IMR-90 (cell line): Measurements from ENCODE around the gene CARD14. TPM values are rescaled to one million over a fixed set of nuclear protein-coding genes. Genes with fewer than 3 reads are reported as not detected.

Experiments used
- ATAC-seq: fragments of 200-7000 bp; cut with Tn5 transposase; 2 replicates; pipeline ENCODE4 v1.9.1; 2020; ENCODE audit warnings: low read depth, mild to moderate bottlenecking, moderate library complexity
- BruUV-seq: library from RNA; stranded (reverse); fragments of 400-500 nt; replicated peaks from 2 replicates; lab custom pipeline; 2021; lab: Mats Ljungman, UMichigan
- CTCF ChIA-PET: fragments of 300-600 bp; formaldehyde crosslinking; extraction: SDS; loops from one replicate; lab custom pipeline; 2021; ENCODE audit warnings: antibody characterized with exemption; lab: Yijun Ruan, JAX
- POLR2A ChIA-PET: fragments of 300-600 bp; sonication (Branson Sonifier 250); formaldehyde crosslinking; loops from one replicate; lab custom pipeline; 2022; ENCODE audit warnings: antibody characterized with exemption; ENCODE audit not compliant: unreplicated experiment; lab: Charles Lee
- DNase-seq: peaks from one replicate; pipeline ENCODE4 v3.0.0; 2013
- H2AFZ ChIP-seq: replicated peaks from 2 replicates; pipeline ENCODE3; 2013; ENCODE audit warnings: low read length, mild to moderate bottlenecking; ENCODE audit not compliant: poor library complexity
- H2AK5ac ChIP-seq: 2 replicates; pipeline ENCODE4 v1.6.1; 2013; ENCODE audit warnings: low read depth, low read length, inconsistent platforms
- H2AK9ac ChIP-seq: replicated peaks from 2 replicates; pipeline ENCODE3; 2013; ENCODE audit warnings: mild to moderate bottlenecking, low read depth, low read length, moderate library complexity; ENCODE audit not compliant: poor library complexity
- H2BK120ac ChIP-seq: 2 replicates; pipeline ENCODE4 v1.6.1; 2013; ENCODE audit warnings: low read depth, low read length, inconsistent platforms
- H2BK15ac ChIP-seq: 3 replicates; pipeline ENCODE4 v1.6.1; 2013; ENCODE audit warnings: low read depth, low read length, inconsistent platforms
- H2BK20ac ChIP-seq: 2 replicates; pipeline ENCODE4 v1.6.1; 2013; ENCODE audit warnings: low read depth, mild to moderate bottlenecking, inconsistent platforms, low read length, moderate library complexity
- H2BK5ac ChIP-seq: 2 replicates; pipeline ENCODE4 v1.6.1; 2013; ENCODE audit warnings: mild to moderate bottlenecking, low read depth, low read length, inconsistent platforms; ENCODE audit not compliant: poor library complexity, severe bottlenecking
- H3K14ac ChIP-seq: replicated peaks from 2 replicates; pipeline ENCODE4 v1.6.1; 2013; ENCODE audit warnings: low read depth, low read length, inconsistent platforms
- H3K18ac ChIP-seq: 2 replicates; pipeline ENCODE4 v1.6.1; 2013; ENCODE audit warnings: low read depth, low read length, control low read depth
- H3K23ac ChIP-seq: 2 replicates; pipeline ENCODE4 v1.6.1; 2013; ENCODE audit warnings: low read depth, low read length, inconsistent platforms
- H3K27ac ChIP-seq: 2 replicates; pipeline ENCODE4 v1.5.1; 2013; ENCODE audit warnings: mild to moderate bottlenecking, control low read depth, low read length; ENCODE audit not compliant: insufficient read depth
- H3K27me3 ChIP-seq: 2 replicates; pipeline ENCODE4 v1.6.1; 2013; ENCODE audit warnings: low read length; ENCODE audit not compliant: control insufficient read depth, insufficient read depth
- H3K36me3 ChIP-seq: 2 replicates; pipeline ENCODE4 v1.6.1; 2013; ENCODE audit warnings: low read length, mixed read lengths; ENCODE audit not compliant: control insufficient read depth, insufficient read depth
- H3K4ac ChIP-seq: 2 replicates; pipeline ENCODE4 v1.6.1; 2013; ENCODE audit warnings: low read depth, low read length, inconsistent platforms
- H3K4me1 ChIP-seq: 2 replicates; pipeline ENCODE4 v1.6.1; 2013; ENCODE audit warnings: low read length, mixed read lengths; ENCODE audit not compliant: control insufficient read depth, insufficient read depth
- H3K4me2 ChIP-seq: 2 replicates; pipeline ENCODE4 v1.6.1; 2013; ENCODE audit warnings: low read depth, mild to moderate bottlenecking, control low read depth, low read length, moderate library complexity
- H3K4me3 ChIP-seq: 2 replicates; pipeline ENCODE4 v1.5.1; 2013; ENCODE audit warnings: low read depth, mild to moderate bottlenecking, control low read depth, low read length, moderate library complexity; ENCODE audit not compliant: insufficient read depth
- H3K56ac ChIP-seq: 2 replicates; pipeline ENCODE4 v1.6.1; 2013; ENCODE audit warnings: low read length, inconsistent platforms; ENCODE audit not compliant: insufficient read depth; ENCODE audit errors: extremely low read depth
- H3K79me1 ChIP-seq, 2 experiments: 2 replicates each; pipeline ENCODE4 v1.6.1; 2013; ENCODE audit warnings: low read length in 2 of 2, inconsistent platforms in 1 of 2, low read depth in 1 of 2
- H3K9ac ChIP-seq: 2 replicates; pipeline ENCODE4 v1.6.1; 2013; ENCODE audit warnings: low read depth, low read length, control low read depth
- H3K9me1 ChIP-seq: 2 replicates; pipeline ENCODE4 v1.6.1; 2013; ENCODE audit warnings: low read length, inconsistent platforms; ENCODE audit not compliant: insufficient read depth
- H3K9me3 ChIP-seq: 2 replicates; pipeline ENCODE4 v1.6.1; 2013; ENCODE audit warnings: low read length; ENCODE audit not compliant: control insufficient read depth, insufficient read depth
- H4K20me1 ChIP-seq: 2 replicates; pipeline ENCODE4 v1.6.1; 2013; ENCODE audit warnings: low read length, inconsistent platforms; ENCODE audit not compliant: insufficient read depth
- H4K5ac ChIP-seq: 2 replicates; pipeline ENCODE4 v1.6.1; 2013; ENCODE audit warnings: mild to moderate bottlenecking, low read depth, low read length, control low read depth
- H4K8ac ChIP-seq, 2 experiments: 2 replicates each; pipeline ENCODE4 v1.6.1; 2013; ENCODE audit warnings: low read depth in 2 of 2, low read length in 2 of 2, control low read depth in 1 of 2, inconsistent platforms in 1 of 2
- H4K91ac ChIP-seq: 2 replicates; pipeline ENCODE4 v1.6.1; 2013; ENCODE audit warnings: low read depth, low read length, inconsistent platforms; ENCODE audit not compliant: insufficient read depth
- CEBPB ChIP-seq: IDR thresholded peaks from 2 replicates; pipeline ENCODE4 v1.6.1; 2012; ENCODE audit warnings: low read depth, low read length, improper control_type of control experiment
- CHD1 ChIP-seq: IDR thresholded peaks from 2 replicates; pipeline ENCODE4 v1.6.1; 2012; ENCODE audit warnings: low read depth, low read length, improper control_type of control experiment
- MAFK ChIP-seq: IDR thresholded peaks from 2 replicates; pipeline ENCODE4 v1.6.1; 2012; ENCODE audit warnings: low read depth, low read length, improper control_type of control experiment
- MAZ ChIP-seq: IDR thresholded peaks from 2 replicates; pipeline ENCODE4 v1.6.1; 2012; ENCODE audit warnings: low read depth, mild to moderate bottlenecking, low read length, improper control_type of control experiment, moderate library complexity, borderline replicate concordance
- NFE2L2 ChIP-seq: fragments of 150-350 bp; IDR thresholded peaks from 2 replicates; pipeline ENCODE4 v1.6.1; 2016; ENCODE audit warnings: low read depth, mild to moderate bottlenecking, low read length
- USF2 ChIP-seq: fragments of 150-350 bp; IDR thresholded peaks from 2 replicates; pipeline ENCODE4 v1.6.1; 2017; ENCODE audit warnings: mild to moderate bottlenecking, antibody characterized with exemption, low read length, low read depth
- WGBS, 2 experiments: methylation state at CpG; one replicate each; pipeline versions ENCODE4 v1.1.5 to v1.1.7; 2013; ENCODE audit warnings: missing lambda C conversion rate in 2 of 2; ENCODE audit not compliant: insufficient read length in 1 of 2; ENCODE audit errors: extremely low coverage in 2 of 2; 5-methylcytosine and 5-hydroxymethylcytosine counted together
- dilution Hi-C: fragments of 300-500 bp; cut with HindIII; formaldehyde crosslinking; loops from one replicate; pipeline ENCODE4 v1.14.3; 2018; ENCODE audit warnings: low sequenced_read_pairs; ENCODE audit not compliant: unreplicated experiment
- in situ Hi-C: fragments of 300-500 bp; cut with MboI; formaldehyde crosslinking; loops from 3 replicates; pipeline ENCODE4 v1.14.3; 2019; ENCODE audit warnings: low sequenced_read_pairs, inconsistent platforms, mixed read lengths
- intact Hi-C: fragments of 100-400 bp; cut with micrococcal nuclease; formaldehyde crosslinking; loops from 2 replicates; pipeline ENCODE4 v1.10.0; 2022
- polyA plus RNA-seq, 3 experiments: library from polyadenylated mRNA; depleted of rRNA; stranded (reverse); fragments of >200 nt; gene quantifications; 2 replicates each; pipeline ENCODE4 v1.2.3, GENCODE V29; 2012; ENCODE audit warnings: low replicate concordance in 1 of 3
- total RNA-seq: library from RNA; depleted of rRNA; stranded (reverse); fragments of >200 nt; gene quantifications from 2 replicates; pipeline ENCODE4 v1.2.3, GENCODE V29; 2012

CARD14 gene
- total and polyA plus RNA-seq, 2 of the 4 experiments (the other 2 are of a cell fraction), result not detected

- BruUV-seq, result no TSS peak
- WGBS, 2 experiments, result 40% methylated on average over 13 of the region's 29 CpGs; no CpG with 5 or more reads in 1 of the 2 experiments
- Histone ChIP-seq H2BK15ac (no peak overlapping the region), H4K91ac (no peak overlapping the region), H3K4me2 (no peak overlapping the region), H2AK9ac (no peak overlapping the region), H3K27me3 (peaks cover 25% of the 10 kb centered on the region), H3K9ac (no peak overlapping the region), H2AK5ac (no peak overlapping the region), H4K5ac (no peak overlapping the region), H2AFZ (peak overlapping the region; percentile 63), H2BK20ac (no peak overlapping the region), H2BK5ac (no peak overlapping the region), H2BK120ac (no peak overlapping the region), H3K27ac (no peak overlapping the region), H3K4me1 (peaks cover 6% of the 10 kb centered on the region), H3K36me3 (no peaks in the 10 kb centered on the region), H3K14ac (no peak overlapping the region), H4K20me1 (no peaks in the 10 kb centered on the region), H3K4ac (no peak overlapping the region), H3K9me3 (no peaks in the 10 kb centered on the region), H3K4me3 (no peak overlapping the region), H3K9me1 (no peaks in the 10 kb centered on the region; the same call in 1 of the 2 replicates), H3K18ac (no peak overlapping the region), H3K79me1 (no peaks in the 10 kb centered on the region), H4K8ac (no peak overlapping the region), H3K23ac (no peak overlapping the region), H3K56ac (no peak overlapping the region)
- no peak for TF ChIP-seq USF2
- no peak for TF ChIP-seq MAZ
- TF ChIP-seq MAFK, result no peak
- TF ChIP-seq NFE2L2, result no peak
- no peak for TF ChIP-seq CHD1
- TF ChIP-seq CEBPB, result no peak
- intact Hi-C loops, result no loop called here
- ATAC-seq, result no peak; the same call in 1 of the 2 replicates
- no peak for DNase-seq
- in situ Hi-C loops, result no loop called here
- CTCF ChIA-PET, result no interaction called here
- POLR2A ChIA-PET, result interaction anchor here (0.8 kb wide), 1 partner anchor 622 kb away, joined by 3 read pairs; no protein-coding TSS in a partner anchor
- dilution Hi-C loops, result no loop called here
These were observed 22.2 kb downstream of the CARD14 start for GRCh38 chr17:80191865-80192661.
